PC-3 (cell line): ENCODE results near the gene RAB39A.

Experiments
- EZH2 ChIP-seq: fragments of 300-600 bp; sonication (generic); IDR thresholded peaks from one replicate; pipeline ENCODE4 v1.6.1; 2017; ENCODE audit warnings: antibody characterized with exemption, mild to moderate bottlenecking, low read length; ENCODE audit not compliant: unreplicated experiment
- TF ChIP-seq, protein P1 (sequence below): fragments of 300-600 bp; sonication (generic); conservative IDR thresholded peaks from 2 replicates; pipeline ENCODE4 v1.5.1; 2017; ENCODE audit warnings: antibody characterized with exemption, low read depth, mild to moderate bottlenecking, low read length

DNA sequence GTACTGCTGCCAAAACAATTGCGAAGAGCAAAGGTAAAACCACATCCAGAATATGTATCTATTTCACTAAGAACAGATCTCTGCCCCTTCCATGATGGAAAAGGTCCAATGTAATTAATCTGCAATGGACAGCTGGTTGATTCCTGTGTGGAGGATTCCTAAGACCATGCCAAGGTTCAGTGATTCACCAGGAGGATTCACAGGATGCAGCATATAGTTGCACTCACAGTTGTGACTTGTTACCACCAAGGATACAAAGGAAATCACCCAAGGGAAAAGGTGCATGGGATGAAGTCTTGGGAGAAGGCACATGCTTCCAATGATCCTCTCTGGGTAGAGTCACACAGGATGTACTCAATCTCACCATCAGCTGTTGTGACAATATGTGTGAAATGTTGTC, 45.4 kb downstream of the RAB39A start:
- TF ChIP-seq, protein P1, sequence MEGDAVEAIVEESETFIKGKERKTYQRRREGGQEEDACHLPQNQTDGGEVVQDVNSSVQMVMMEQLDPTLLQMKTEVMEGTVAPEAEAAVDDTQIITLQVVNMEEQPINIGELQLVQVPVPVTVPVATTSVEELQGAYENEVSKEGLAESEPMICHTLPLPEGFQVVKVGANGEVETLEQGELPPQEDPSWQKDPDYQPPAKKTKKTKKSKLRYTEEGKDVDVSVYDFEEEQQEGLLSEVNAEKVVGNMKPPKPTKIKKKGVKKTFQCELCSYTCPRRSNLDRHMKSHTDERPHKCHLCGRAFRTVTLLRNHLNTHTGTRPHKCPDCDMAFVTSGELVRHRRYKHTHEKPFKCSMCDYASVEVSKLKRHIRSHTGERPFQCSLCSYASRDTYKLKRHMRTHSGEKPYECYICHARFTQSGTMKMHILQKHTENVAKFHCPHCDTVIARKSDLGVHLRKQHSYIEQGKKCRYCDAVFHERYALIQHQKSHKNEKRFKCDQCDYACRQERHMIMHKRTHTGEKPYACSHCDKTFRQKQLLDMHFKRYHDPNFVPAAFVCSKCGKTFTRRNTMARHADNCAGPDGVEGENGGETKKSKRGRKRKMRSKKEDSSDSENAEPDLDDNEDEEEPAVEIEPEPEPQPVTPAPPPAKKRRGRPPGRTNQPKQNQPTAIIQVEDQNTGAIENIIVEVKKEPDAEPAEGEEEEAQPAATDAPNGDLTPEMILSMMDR: no peak
- no peak for TF ChIP-seq EZH2
